ENCODE results near the gene ADAM15. TPM values are rescaled to one million over a fixed set of nuclear protein-coding genes. Genes with fewer than 3 reads are reported as not detected.

The ADAM15 gene
- total RNA-seq, 2 donors from 2014 or later: 53.2 to 86.6 TPM

- H3K27ac Mint-ChIP-seq: peak overlapping the region; percentile 65
- peaks cover 17% of the 10 kb centered on the region for H3K4me1 Mint-ChIP-seq
- no peaks in the 10 kb centered on the region for H3K27me3 Mint-ChIP-seq
- H3K36me3 Mint-ChIP-seq (ENCODE audit: low read depth): peaks cover 28% of the 10 kb centered on the region
- peak; percentile 63 for ATAC-seq (replicated peaks)
- no peaks in the 10 kb centered on the region for H3K9me3 Mint-ChIP-seq
- H3K4me3 Mint-ChIP-seq: peak overlapping the region; percentile 82
These were observed 13.2 kb downstream of the ADAM15 start for GRCh38 chr1:155064111-155064831.

DNA sequence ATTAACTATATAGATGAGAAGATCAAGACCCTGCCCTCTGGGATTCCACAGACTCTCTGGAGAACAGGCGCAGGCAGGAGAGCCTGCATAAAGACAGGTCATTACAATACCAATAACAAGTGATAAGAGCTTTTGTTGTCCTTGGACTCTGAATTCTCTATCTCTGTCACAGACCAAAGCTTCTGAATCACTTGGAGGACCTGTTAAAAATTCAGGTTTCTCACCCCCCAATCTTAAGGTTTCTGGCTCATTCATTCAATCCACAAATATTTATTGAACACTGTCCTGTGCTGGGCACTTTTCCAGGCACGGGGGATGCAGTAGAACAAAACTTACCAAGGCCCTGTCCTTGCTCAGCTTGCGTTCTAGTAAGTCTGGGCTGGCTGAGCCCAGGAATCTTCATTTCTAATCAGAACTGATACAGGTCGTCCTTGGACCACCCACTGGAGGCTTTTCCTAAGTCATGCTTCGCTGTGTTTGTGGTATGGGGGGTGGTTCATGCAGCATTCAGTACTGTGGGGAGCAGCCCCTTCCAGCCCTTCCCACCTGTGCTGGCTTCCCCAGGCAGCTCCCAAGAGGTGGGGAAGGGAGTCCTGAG is 13.8 kb downstream of the ADAM15 start:
- peaks cover 25% of the 10 kb centered on the region for H3K36me3 Mint-ChIP-seq (ENCODE audit: low read depth)
- peak overlapping the region; percentile 65 for H3K27ac Mint-ChIP-seq
- no peak for ATAC-seq (replicated peaks)
- peak overlapping the region; percentile 82 for H3K4me3 Mint-ChIP-seq
- H3K4me1 Mint-ChIP-seq: peaks cover 17% of the 10 kb centered on the region
- no peaks in the 10 kb centered on the region for H3K27me3 Mint-ChIP-seq
- H3K9me3 Mint-ChIP-seq: no peaks in the 10 kb centered on the region

DNA sequence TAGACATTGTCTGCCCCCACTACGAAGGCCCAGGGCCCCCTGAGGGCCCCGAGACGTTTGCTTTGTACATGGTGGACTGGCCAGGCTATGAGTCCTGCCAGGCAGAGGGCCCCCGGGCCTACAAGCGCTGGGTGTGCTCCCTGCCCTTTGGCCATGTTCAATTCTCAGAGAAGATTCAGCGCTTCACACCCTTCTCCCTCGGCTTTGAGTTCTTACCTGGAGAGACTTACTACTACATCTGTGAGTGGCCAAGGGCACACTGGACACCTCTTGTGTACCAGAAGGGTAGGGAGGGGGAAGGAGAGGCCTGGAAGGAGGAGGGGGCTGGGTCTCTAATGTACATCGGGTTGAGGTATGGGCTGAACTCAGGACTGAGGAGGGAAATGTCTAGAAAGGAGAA is 15.7 kb downstream of the ADAM15 start:
- peaks cover 13% of the 10 kb centered on the region for H3K36me3 Mint-ChIP-seq (ENCODE audit: low read depth)
- no peaks in the 10 kb centered on the region for H3K27me3 Mint-ChIP-seq
- no peak overlapping the region for H3K4me3 Mint-ChIP-seq
- ATAC-seq (replicated peaks): no peak
- peaks cover 21% of the 10 kb centered on the region for H3K4me1 Mint-ChIP-seq
- H3K9me3 Mint-ChIP-seq: no peaks in the 10 kb centered on the region
- H3K27ac Mint-ChIP-seq: no peak overlapping the region

GRCh38 chr1:155068599-155068998 is 17.5 kb downstream of the ADAM15 start:
- peaks cover 16% of the 10 kb centered on the region for H3K4me1 Mint-ChIP-seq
- H3K36me3 Mint-ChIP-seq (ENCODE audit: low read depth): peaks cover 13% of the 10 kb centered on the region
- ATAC-seq (replicated peaks): no peak
- no peak overlapping the region for H3K27ac Mint-ChIP-seq
- no peak overlapping the region for H3K4me3 Mint-ChIP-seq
- H3K9me3 Mint-ChIP-seq: no peaks in the 10 kb centered on the region
- H3K27me3 Mint-ChIP-seq: no peaks in the 10 kb centered on the region

GRCh38 chr1:155069551-155070157 is 18.5 kb downstream of the ADAM15 start:
- Mint-ChIP-seq H3K27ac (no peak overlapping the region), H3K4me3 (no peak overlapping the region), H3K9me3 (no peaks in the 10 kb centered on the region), H3K36me3 (ENCODE audit: low read depth) (peaks cover 13% of the 10 kb centered on the region), H3K27me3 (no peaks in the 10 kb centered on the region), H3K4me1 (peaks cover 13% of the 10 kb centered on the region)
- no peak for ATAC-seq (replicated peaks)

GRCh38 chr1:155070158-155070621 is 19.1 kb downstream of the ADAM15 start:
- no peak for ATAC-seq (replicated peaks)
- no peaks in the 10 kb centered on the region for H3K27me3 Mint-ChIP-seq
- H3K4me1 Mint-ChIP-seq: peaks cover 11% of the 10 kb centered on the region
- peak overlapping the region; percentile 56 for H3K4me3 Mint-ChIP-seq
- H3K36me3 Mint-ChIP-seq (ENCODE audit: low read depth): peaks cover 13% of the 10 kb centered on the region
- H3K27ac Mint-ChIP-seq: no peak overlapping the region
- H3K9me3 Mint-ChIP-seq: no peaks in the 10 kb centered on the region

GRCh38 chr1:155070721-155071569 is 19.8 kb downstream of the ADAM15 start:
- Mint-ChIP-seq H3K9me3 (no peaks in the 10 kb centered on the region), H3K36me3 (ENCODE audit: low read depth) (peaks cover 13% of the 10 kb centered on the region), H3K27ac (peak overlapping the region; percentile 23), H3K4me3 (peak overlapping the region; percentile 56), H3K4me1 (peaks cover 11% of the 10 kb centered on the region), H3K27me3 (no peaks in the 10 kb centered on the region)
- peak; percentile 86 for ATAC-seq (replicated peaks)

DNA sequence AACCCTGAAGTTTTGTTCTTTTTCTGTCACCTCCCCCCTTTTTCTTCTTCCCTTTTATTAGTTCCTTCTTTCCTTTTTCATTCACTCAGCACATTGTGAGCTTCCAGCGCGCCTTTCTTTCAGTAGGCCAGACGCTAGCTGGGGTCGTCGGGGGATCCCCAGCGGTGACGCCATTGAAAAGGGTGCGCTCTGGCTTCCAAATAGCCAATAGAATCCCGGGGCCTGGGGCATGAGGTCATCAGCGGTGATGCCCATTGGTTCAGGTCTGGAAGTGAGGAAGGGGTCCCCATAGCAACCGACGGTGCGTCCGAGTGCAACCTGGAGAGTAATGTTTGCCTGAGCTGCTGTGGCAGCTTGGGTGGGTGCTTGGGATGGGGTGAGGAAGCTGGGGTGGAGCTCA is 20.6 kb downstream of the ADAM15 start:
- no peak for ATAC-seq (replicated peaks)
- H3K36me3 Mint-ChIP-seq (ENCODE audit: low read depth): peaks cover 11% of the 10 kb centered on the region
- peaks cover 8% of the 10 kb centered on the region for H3K4me1 Mint-ChIP-seq
- peak overlapping the region; percentile 23 for H3K27ac Mint-ChIP-seq
- H3K4me3 Mint-ChIP-seq: peak overlapping the region; percentile 56
- H3K9me3 Mint-ChIP-seq: no peaks in the 10 kb centered on the region
- no peaks in the 10 kb centered on the region for H3K27me3 Mint-ChIP-seq

- H3K4me3 Mint-ChIP-seq: peak overlapping the region; percentile 56
- H3K36me3 Mint-ChIP-seq (ENCODE audit: low read depth): peaks cover 7% of the 10 kb centered on the region
- H3K27me3 Mint-ChIP-seq: no peaks in the 10 kb centered on the region
- no peak overlapping the region for H3K27ac Mint-ChIP-seq
- no peak for ATAC-seq (replicated peaks)
- peaks cover 8% of the 10 kb centered on the region for H3K4me1 Mint-ChIP-seq
- H3K9me3 Mint-ChIP-seq: no peaks in the 10 kb centered on the region
These were observed 21.6 kb downstream of the ADAM15 start for GRCh38 chr1:155072531-155073289.

- Mint-ChIP-seq H3K9me3 (no peaks in the 10 kb centered on the region), H3K4me1 (peaks cover 8% of the 10 kb centered on the region), H3K36me3 (ENCODE audit: low read depth) (peaks cover 2% of the 10 kb centered on the region), H3K27ac (no peak overlapping the region), H3K27me3 (no peaks in the 10 kb centered on the region), H3K4me3 (no peak overlapping the region)
- peak; percentile 34 for ATAC-seq (replicated peaks)
These were observed 22.5 kb downstream of the ADAM15 start for GRCh38 chr1:155073377-155074242.

- Mint-ChIP-seq H3K4me3 (no peak overlapping the region), H3K27me3 (peaks cover 7% of the 10 kb centered on the region), H3K4me1 (peaks cover 12% of the 10 kb centered on the region), H3K27ac (no peak overlapping the region), H3K36me3 (ENCODE audit: low read depth) (no peaks in the 10 kb centered on the region), H3K9me3 (no peaks in the 10 kb centered on the region)
- ATAC-seq (replicated peaks): no peak
These were observed 24.4 kb downstream of the ADAM15 start for GRCh38 chr1:155075535-155075934.

- Mint-ChIP-seq H3K27ac (no peak overlapping the region), H3K27me3 (peaks cover 9% of the 10 kb centered on the region), H3K4me3 (no peak overlapping the region), H3K4me1 (peaks cover 13% of the 10 kb centered on the region), H3K36me3 (ENCODE audit: low read depth) (peaks cover 2% of the 10 kb centered on the region), H3K9me3 (no peaks in the 10 kb centered on the region)
- ATAC-seq (replicated peaks): no peak
These were observed 25.3 kb downstream of the ADAM15 start for GRCh38 chr1:155076371-155076770.

GRCh38 chr1:155077346-155077745 is 26.2 kb downstream of the ADAM15 start:
- H3K9me3 Mint-ChIP-seq: no peaks in the 10 kb centered on the region
- no peak for ATAC-seq (replicated peaks)
- no peak overlapping the region for H3K27ac Mint-ChIP-seq
- peaks cover 15% of the 10 kb centered on the region for H3K27me3 Mint-ChIP-seq
- H3K4me3 Mint-ChIP-seq: no peak overlapping the region
- H3K4me1 Mint-ChIP-seq: peaks cover 17% of the 10 kb centered on the region
- peaks cover 6% of the 10 kb centered on the region for H3K36me3 Mint-ChIP-seq (ENCODE audit: low read depth)

All from activated T-helper 17 cell treated with anti-CD3 and anti-CD28 coated beads, Interleukin-2, amount 50 U/mL, for 72 hours (primary cell).